PC-9 (cell line): ENCODE measurements around the gene HOXA2. TPM values are rescaled to one million over a fixed set of nuclear protein-coding genes. Genes with fewer than 3 reads are reported as not detected.
A peak's percentile ranks its signal among the peaks of the same experiment; 100 is the strongest.

Experiments
- BruUV-seq: library from RNA; stranded (reverse); fragments of 400-500 nt; replicated peaks from 2 replicates; lab custom pipeline; 2021; lab: Mats Ljungman, UMichigan
- CTCF ChIA-PET: fragments of 300-600 bp; sonication (Branson Sonifier 250); formaldehyde crosslinking; loops from one replicate; lab custom pipeline; 2022; ENCODE audit warnings: antibody characterized with exemption; lab: Charles Lee
- POLR2A ChIA-PET: fragments of 300-600 bp; sonication (Branson Sonifier 250); formaldehyde crosslinking; loops from one replicate; lab custom pipeline; 2022; ENCODE audit warnings: antibody characterized with exemption; ENCODE audit not compliant: unreplicated experiment; lab: Charles Lee
- DNase-seq, 2 experiments: peaks; one replicate each; pipeline versions ENCODE4 v3.0.0 to v3.0.0-alpha.2; 2015 to 2022; ENCODE audit warnings: mixed read lengths in 1 of 2
- H2AFZ ChIP-seq: fragments of 200-600 bp; sonication (generic); 2 replicates; pipeline ENCODE4 v1.8.1; 2017; ENCODE audit warnings: antibody characterized with exemption
- H3F3A ChIP-seq: fragments of 200-600 bp; sonication (generic); 2 replicates; pipeline ENCODE4 v1.8.1; 2017; ENCODE audit warnings: antibody characterized with exemption, mild to moderate bottlenecking, low read depth; ENCODE audit not compliant: insufficient read depth
- H3K27ac ChIP-seq: fragments of 200-600 bp; sonication (generic); 2 replicates; pipeline ENCODE4 v1.6.1; 2016; ENCODE audit warnings: mixed run types
- H3K27me3 ChIP-seq: fragments of 200-600 bp; sonication (generic); 2 replicates; pipeline ENCODE4 v1.6.1; 2016; ENCODE audit warnings: low read depth, mixed run types; ENCODE audit not compliant: insufficient read depth
- H3K36me3 ChIP-seq: fragments of 200-600 bp; sonication (generic); 2 replicates; pipeline ENCODE4 v1.6.1; 2016; ENCODE audit warnings: low read depth, mixed run types
- H3K4me1 ChIP-seq: fragments of 200-600 bp; sonication (generic); replicated peaks from 2 replicates; pipeline ENCODE4 v1.6.1; 2016; ENCODE audit warnings: mixed run types; ENCODE audit not compliant: insufficient read depth
- H3K4me2 ChIP-seq: fragments of 200-600 bp; sonication (generic); 2 replicates; pipeline ENCODE4 v1.6.1; 2017; ENCODE audit warnings: mixed run types
- H3K4me3 ChIP-seq: fragments of 200-600 bp; sonication (generic); 2 replicates; pipeline ENCODE4 v1.6.1; 2016; ENCODE audit warnings: mixed run types
- H3K79me2 ChIP-seq: fragments of 200-600 bp; sonication (generic); 2 replicates; pipeline ENCODE4 v1.6.1; 2017; ENCODE audit warnings: low read depth, mixed run types
- H3K9me2 ChIP-seq: fragments of 200-600 bp; sonication (generic); 2 replicates; pipeline ENCODE4 v1.8.1; 2017; ENCODE audit warnings: mild to moderate bottlenecking; ENCODE audit not compliant: insufficient read depth
- H3K9me3 ChIP-seq: fragments of 200-600 bp; sonication (generic); 2 replicates; pipeline ENCODE4 v1.8.1; 2016; ENCODE audit warnings: low read depth; ENCODE audit not compliant: insufficient read depth
- H4K20me1 ChIP-seq: fragments of 200-600 bp; sonication (generic); 2 replicates; pipeline ENCODE4 v1.8.1; 2017; ENCODE audit not compliant: insufficient read depth
- EZH2 ChIP-seq: fragments of 200-600 bp; sonication (generic); IDR thresholded peaks from 2 replicates; pipeline ENCODE4 v1.8.0; 2017; ENCODE audit warnings: antibody characterized with exemption, low read depth
- intact Hi-C: fragments of 100-400 bp; cut with micrococcal nuclease; formaldehyde crosslinking; loops from one replicate; pipeline ENCODE4 v1.10.0; 2022; ENCODE audit not compliant: unreplicated experiment
- total RNA-seq: library from RNA; stranded (reverse); gene quantifications from 2 replicates; pipeline ENCODE4 v1.2.3, GENCODE V29; 2021
- TF ChIP-seq, protein P1 (sequence below): fragments of 200-600 bp; sonication (generic); conservative IDR thresholded peaks from 2 replicates; pipeline ENCODE4 v1.6.1; 2017; ENCODE audit warnings: mixed run types, antibody characterized with exemption, mild to moderate bottlenecking, moderate library complexity

HOXA2 gene
- total RNA-seq, 1 experiment from 2014 or later, result 6.1 TPM

DNA sequence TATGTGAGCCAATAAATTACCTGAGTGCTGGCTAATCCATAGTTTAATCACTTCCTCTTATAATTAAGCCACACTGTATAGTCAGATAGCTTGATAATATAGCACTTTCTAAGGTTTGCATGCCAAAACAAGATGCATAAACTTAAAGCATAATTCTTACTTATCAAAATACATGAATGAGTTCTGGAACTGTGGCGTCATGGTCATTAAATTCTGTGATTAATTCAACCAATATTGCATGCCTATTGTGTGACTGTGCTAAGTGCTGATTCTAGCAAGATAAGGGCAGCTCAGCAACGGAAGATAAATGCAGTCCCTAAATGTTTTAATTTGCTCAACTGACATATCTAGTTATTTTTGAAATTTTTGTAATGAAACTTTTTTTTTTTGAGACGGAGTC, 36.3 kb downstream of the HOXA2 start:
- ChIA-PET POLR2A (interaction anchor here (0.6 to 0.7 kb wide), 3 partner anchors 13 to 311 kb away, joined by 6 to 9 read pairs (median 7); no protein-coding TSS in a partner anchor), CTCF (interaction anchor here (0.6 kb wide), 1 partner anchor 27 kb away, joined by 5 read pairs; no protein-coding TSS in a partner anchor)
- peak overlapping the region; percentile 32 for H3K4me2 ChIP-seq

DNA sequence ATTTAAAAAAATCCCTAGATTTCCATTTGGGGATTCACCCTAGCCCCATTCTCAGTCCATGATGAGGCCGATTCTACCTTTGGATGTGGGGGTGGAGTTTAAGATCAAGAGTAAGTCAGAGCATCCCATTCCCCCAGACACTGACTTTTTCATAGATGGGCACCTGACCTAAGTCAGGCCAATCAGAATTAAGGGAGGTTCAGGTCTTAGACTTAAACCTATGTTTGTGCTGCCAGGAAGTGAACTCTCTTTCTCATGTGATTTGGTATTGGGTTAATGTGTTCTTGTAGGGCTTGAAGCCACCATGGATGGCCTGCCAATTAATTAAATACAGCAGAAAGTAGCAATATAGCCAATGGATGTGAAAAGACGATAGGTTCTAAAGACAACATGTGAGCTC, 36.8 kb downstream of the HOXA2 start:
- no peaks in the 10 kb centered on the region for H3K9me3 ChIP-seq
- no peak for DNase-seq
- H3K4me3 ChIP-seq, result no peak overlapping the region
- H3K4me2 ChIP-seq, result peak overlapping the region; percentile 32
- no TSS peak for BruUV-seq
- H3K27ac ChIP-seq, result peak overlapping the region; percentile 30
- POLR2A ChIA-PET, result interaction anchor here (0.7 kb wide), 2 partner anchors 13 to 42 kb away, joined by 6 to 7 read pairs; no protein-coding TSS in a partner anchor
- H2AFZ ChIP-seq, result no peak overlapping the region
- H3K27me3 ChIP-seq, result no peaks in the 10 kb centered on the region
- H3F3A ChIP-seq, result peaks cover 26% of the 10 kb centered on the region
- no peaks in the 10 kb centered on the region for H3K9me2 ChIP-seq
- TF ChIP-seq, protein P1, sequence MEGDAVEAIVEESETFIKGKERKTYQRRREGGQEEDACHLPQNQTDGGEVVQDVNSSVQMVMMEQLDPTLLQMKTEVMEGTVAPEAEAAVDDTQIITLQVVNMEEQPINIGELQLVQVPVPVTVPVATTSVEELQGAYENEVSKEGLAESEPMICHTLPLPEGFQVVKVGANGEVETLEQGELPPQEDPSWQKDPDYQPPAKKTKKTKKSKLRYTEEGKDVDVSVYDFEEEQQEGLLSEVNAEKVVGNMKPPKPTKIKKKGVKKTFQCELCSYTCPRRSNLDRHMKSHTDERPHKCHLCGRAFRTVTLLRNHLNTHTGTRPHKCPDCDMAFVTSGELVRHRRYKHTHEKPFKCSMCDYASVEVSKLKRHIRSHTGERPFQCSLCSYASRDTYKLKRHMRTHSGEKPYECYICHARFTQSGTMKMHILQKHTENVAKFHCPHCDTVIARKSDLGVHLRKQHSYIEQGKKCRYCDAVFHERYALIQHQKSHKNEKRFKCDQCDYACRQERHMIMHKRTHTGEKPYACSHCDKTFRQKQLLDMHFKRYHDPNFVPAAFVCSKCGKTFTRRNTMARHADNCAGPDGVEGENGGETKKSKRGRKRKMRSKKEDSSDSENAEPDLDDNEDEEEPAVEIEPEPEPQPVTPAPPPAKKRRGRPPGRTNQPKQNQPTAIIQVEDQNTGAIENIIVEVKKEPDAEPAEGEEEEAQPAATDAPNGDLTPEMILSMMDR, result no peak
- TF ChIP-seq EZH2, result no peak
- CTCF ChIA-PET, result interaction anchor here (0.6 kb wide), 1 partner anchor 28 kb away, joined by 5 read pairs; no protein-coding TSS in a partner anchor
- intact Hi-C loops, result loop anchor here (1.0 to 2.0 kb wide), 2 partner anchors 15 to 50 kb away; no protein-coding TSS in a partner anchor
- no peaks in the 10 kb centered on the region for H3K36me3 ChIP-seq
- H4K20me1 ChIP-seq, result no peaks in the 10 kb centered on the region
- H3K79me2 ChIP-seq, result no peaks in the 10 kb centered on the region
- H3K4me1 ChIP-seq, result peaks cover 56% of the 10 kb centered on the region

More for the DNA sequence above, 36.3 kb downstream of the HOXA2 start:
- Histone ChIP-seq H2AFZ (no peak overlapping the region), H3K4me1 (peaks cover 60% of the 10 kb centered on the region), H4K20me1 (no peaks in the 10 kb centered on the region), H3K36me3 (no peaks in the 10 kb centered on the region), H3K4me3 (no peak overlapping the region), H3F3A (peaks cover 22% of the 10 kb centered on the region), H3K27me3 (no peaks in the 10 kb centered on the region), H3K9me3 (no peaks in the 10 kb centered on the region), H3K9me2 (no peaks in the 10 kb centered on the region), H3K27ac (peak overlapping the region; percentile 30), H3K79me2 (no peaks in the 10 kb centered on the region)
- intact Hi-C loops, result loop anchor here (1.0 to 2.0 kb wide), 2 partner anchors 15 to 49 kb away; no protein-coding TSS in a partner anchor
- no TSS peak for BruUV-seq
- DNase-seq, result peak in 1 of 2 experiments; percentile 90
- no peak for TF ChIP-seq EZH2
- TF ChIP-seq, protein P1, result no peak

DNA sequence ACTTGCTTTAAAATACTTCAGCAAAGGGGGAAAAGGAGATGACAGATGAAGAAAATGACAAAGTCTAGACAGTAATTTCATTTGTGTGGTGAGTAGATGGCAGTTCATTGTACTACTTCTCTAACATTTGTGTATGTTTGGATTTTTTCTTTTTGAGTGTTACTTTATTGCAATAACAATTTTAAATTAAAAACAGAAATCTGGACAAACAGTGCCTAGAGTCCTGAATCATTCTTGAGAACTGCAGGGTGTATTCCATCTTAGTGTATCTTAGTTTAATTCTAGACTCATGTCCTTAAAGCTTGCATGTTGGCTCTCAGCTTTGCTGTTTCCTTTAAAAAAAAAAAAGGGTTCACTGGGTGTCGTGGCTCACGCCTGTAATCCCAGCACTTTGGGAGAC, 37.8 kb downstream of the HOXA2 start:
- Histone ChIP-seq H3K27me3 (no peaks in the 10 kb centered on the region), H3K4me1 (peaks cover 53% of the 10 kb centered on the region), H3K27ac (peak overlapping the region; percentile 24), H3K79me2 (no peaks in the 10 kb centered on the region), H3K9me2 (no peaks in the 10 kb centered on the region), H3K9me3 (no peaks in the 10 kb centered on the region), H3K4me2 (peak overlapping the region; percentile 21; the same call in 1 of the 2 replicates), H3K4me3 (no peak overlapping the region), H3F3A (peaks cover 32% of the 10 kb centered on the region), H4K20me1 (no peaks in the 10 kb centered on the region), H2AFZ (no peak overlapping the region), H3K36me3 (no peaks in the 10 kb centered on the region)
- ChIA-PET POLR2A (interaction anchor here (0.7 kb wide), 1 partner anchor 19 kb away, joined by 5 read pairs; no protein-coding TSS in a partner anchor), CTCF (interaction anchor here (0.6 kb wide), 4 partner anchors 32 to 800 kb away, joined by 3 to 5 read pairs (median 4); no protein-coding TSS in a partner anchor)
- intact Hi-C loops, result no loop called here
- no peak for TF ChIP-seq EZH2
- TF ChIP-seq, protein P1, result no peak
- DNase-seq, result no peak
- BruUV-seq, result no TSS peak
